Kidney (tissue), 14 donors: ENCODE data around the gene LRBA. TPM values are rescaled to one million over a fixed set of nuclear protein-coding genes. Genes with fewer than 3 reads are reported as not detected.

ENCODE experiments used
- DNase-seq, 5 donors: peaks; one replicate each; pipeline ENCODE4 v3.0.0-alpha.2; 2013 to 2020
- FAIRE-seq: peaks from 2 replicates; lab custom pipeline; 2012; peaks lifted over from hg19 to GRCh38; lab: Jason Lieb, UNC
- H3K27ac ChIP-seq, 2 donors: one replicate each; pipeline ENCODE4 v1.7.0; 2013; ENCODE audit warnings: low read depth in 2 of 2, low read length in 2 of 2, inconsistent platforms in 1 of 2
- H3K27me3 ChIP-seq: one replicate; pipeline ENCODE4 v1.7.1; 2013; ENCODE audit warnings: low read length, inconsistent platforms; ENCODE audit not compliant: control insufficient read depth, insufficient read depth
- H3K36me3 ChIP-seq, 3 donors: one replicate each; pipeline versions ENCODE4 v1.7.0 to v1.7.1; 2013; ENCODE audit warnings: low read length in 3 of 3, control low read depth in 1 of 3, inconsistent platforms in 1 of 3; ENCODE audit not compliant: insufficient read depth in 3 of 3, control insufficient read depth in 2 of 3
- H3K4me1 ChIP-seq, 3 donors: one replicate each; pipeline versions ENCODE4 v1.7.0 to v1.7.1; 2013; ENCODE audit warnings: low read length in 3 of 3, inconsistent platforms in 1 of 3, low read depth in 1 of 3; ENCODE audit not compliant: control insufficient read depth in 2 of 3, insufficient read depth in 2 of 3
- H3K4me3 ChIP-seq, 3 donors: one replicate each; pipeline versions ENCODE4 v1.7.0 to v1.8.1; 2013; ENCODE audit warnings: low read length in 3 of 3, control low read depth in 1 of 3, inconsistent platforms in 1 of 3
- H3K9ac ChIP-seq, 3 donors: one replicate each; pipeline versions ENCODE4 v1.7.0 to v1.7.1; 2013; ENCODE audit warnings: low read length in 3 of 3, control low read depth in 1 of 3, inconsistent platforms in 1 of 3
- H3K9me3 ChIP-seq, 3 donors: one replicate each; pipeline versions ENCODE4 v1.7.0 to v1.7.1; 2013; ENCODE audit warnings: low read length in 3 of 3, control low read depth in 1 of 3, inconsistent platforms in 1 of 3; ENCODE audit not compliant: control insufficient read depth in 2 of 3, insufficient read depth in 1 of 3
- intact Hi-C: fragments of 100-400 bp; cut with DNase I; formaldehyde crosslinking; loops from one replicate; pipeline ENCODE4 v1.11.1; 2022
- polyA plus RNA-seq: library from polyadenylated mRNA; stranded (reverse); fragments of 350-450 nt; fragmentation: Illumina TruSeq; extraction: RNeasy Lipid Tissue Mini Kit (QIAGEN cat#74804); gene quantifications from one replicate; pipeline ENCODE4 v1.2.3, GENCODE V29; 2014; ENCODE audit warnings: low read depth, low replicate concordance; ENCODE audit not compliant: insufficient read depth
- total RNA-seq: library from RNA; stranded (reverse); fragmentation: NEBNext Ultra II Directional; extraction: Animal tissue kit (Norgen Biotek cat#: 25700); gene quantifications from one replicate; pipeline ENCODE4 v1.2.1, GENCODE V29; 2021
- TF ChIP-seq, protein P1 (sequence below): IDR thresholded peaks from 3 replicates; pipeline ENCODE4 v1.5.1; 2012; ENCODE audit warnings: mild to moderate bottlenecking, moderate library complexity, borderline replicate concordance; ENCODE audit not compliant: insufficient read depth; ENCODE audit errors: extremely low read depth
- donor health status: control.
- donor health status: control.
- donor health status: control.
- donor health status: control.
- donor health status: control.
- donor health status: DM: yes; HTN: yes; CAD: no.
- donor health status: Normal renal cell carcinoma (clear cell type).

Gene LRBA
- total and polyA plus RNA-seq, 2 donors from 2014 or later = 20.3 to 76.7 TPM

DNA sequence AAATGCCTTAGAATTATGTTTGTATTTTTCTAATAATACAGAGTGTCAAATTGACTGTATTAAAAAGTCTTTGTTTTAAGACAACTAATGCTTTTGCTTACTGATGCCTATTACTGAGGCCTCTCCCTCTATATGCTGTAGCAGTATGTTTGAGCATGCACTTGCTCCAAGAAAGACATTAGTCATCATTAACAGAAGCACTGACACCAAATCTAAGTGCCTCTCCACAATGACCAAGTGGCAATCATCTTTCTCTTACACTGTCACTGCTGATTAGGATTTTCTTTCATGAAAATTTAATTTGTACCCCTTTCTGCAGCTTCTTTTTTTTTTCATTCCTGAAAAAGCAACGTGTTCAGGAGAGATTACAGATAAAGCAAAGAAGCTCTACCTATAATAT, 444.2 kb downstream of the LRBA start:
- Histone ChIP-seq H3K9ac (no peak overlapping the region), H3K36me3 (no peaks in the 10 kb centered on the region), H3K9me3 (no peaks in the 10 kb centered on the region), H3K4me3 (no peak overlapping the region), H3K4me1 (no peaks in the 10 kb centered on the region), H3K27me3 (no peaks in the 10 kb centered on the region), H3K27ac (no peak overlapping the region)
- DNase-seq (no peak), FAIRE-seq (no peak)
- intact Hi-C loops = no loop called here
- TF ChIP-seq, protein P1, sequence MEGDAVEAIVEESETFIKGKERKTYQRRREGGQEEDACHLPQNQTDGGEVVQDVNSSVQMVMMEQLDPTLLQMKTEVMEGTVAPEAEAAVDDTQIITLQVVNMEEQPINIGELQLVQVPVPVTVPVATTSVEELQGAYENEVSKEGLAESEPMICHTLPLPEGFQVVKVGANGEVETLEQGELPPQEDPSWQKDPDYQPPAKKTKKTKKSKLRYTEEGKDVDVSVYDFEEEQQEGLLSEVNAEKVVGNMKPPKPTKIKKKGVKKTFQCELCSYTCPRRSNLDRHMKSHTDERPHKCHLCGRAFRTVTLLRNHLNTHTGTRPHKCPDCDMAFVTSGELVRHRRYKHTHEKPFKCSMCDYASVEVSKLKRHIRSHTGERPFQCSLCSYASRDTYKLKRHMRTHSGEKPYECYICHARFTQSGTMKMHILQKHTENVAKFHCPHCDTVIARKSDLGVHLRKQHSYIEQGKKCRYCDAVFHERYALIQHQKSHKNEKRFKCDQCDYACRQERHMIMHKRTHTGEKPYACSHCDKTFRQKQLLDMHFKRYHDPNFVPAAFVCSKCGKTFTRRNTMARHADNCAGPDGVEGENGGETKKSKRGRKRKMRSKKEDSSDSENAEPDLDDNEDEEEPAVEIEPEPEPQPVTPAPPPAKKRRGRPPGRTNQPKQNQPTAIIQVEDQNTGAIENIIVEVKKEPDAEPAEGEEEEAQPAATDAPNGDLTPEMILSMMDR = no peak

DNA sequence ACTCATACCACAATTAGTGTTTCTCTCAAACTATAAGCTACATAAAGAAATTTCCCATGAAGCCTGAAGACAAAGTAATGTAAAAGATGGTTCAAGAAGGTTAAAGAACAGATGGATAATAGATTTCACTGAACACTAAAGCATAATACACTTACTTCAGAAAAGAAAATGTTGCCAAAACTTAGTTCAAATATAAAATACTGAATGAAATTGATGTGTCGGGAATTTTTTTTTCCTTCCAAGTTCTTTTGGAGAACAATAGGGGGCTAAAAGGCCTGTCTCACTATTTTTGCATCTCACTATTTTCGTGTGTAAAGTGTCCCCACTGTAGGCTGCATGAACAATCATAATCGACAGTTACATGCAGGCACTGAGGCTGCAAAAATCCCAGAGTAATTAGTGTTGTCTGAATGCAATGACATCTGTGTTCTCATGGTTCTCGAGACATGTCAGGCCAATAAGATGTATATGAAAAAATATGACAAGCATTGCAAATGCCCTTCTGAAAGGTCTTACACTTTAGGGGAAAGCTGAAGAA, 445.0 kb downstream of the LRBA start:
- Histone ChIP-seq H3K9me3 (no peaks in the 10 kb centered on the region), H3K27me3 (no peaks in the 10 kb centered on the region), H3K4me3 (no peak overlapping the region), H3K4me1 (no peaks in the 10 kb centered on the region), H3K36me3 (no peaks in the 10 kb centered on the region), H3K9ac (no peak overlapping the region), H3K27ac (no peak overlapping the region)
- TF ChIP-seq, protein P1 = no peak
- DNase-seq (no peak), FAIRE-seq (no peak)
- intact Hi-C loops = no loop called here

DNA sequence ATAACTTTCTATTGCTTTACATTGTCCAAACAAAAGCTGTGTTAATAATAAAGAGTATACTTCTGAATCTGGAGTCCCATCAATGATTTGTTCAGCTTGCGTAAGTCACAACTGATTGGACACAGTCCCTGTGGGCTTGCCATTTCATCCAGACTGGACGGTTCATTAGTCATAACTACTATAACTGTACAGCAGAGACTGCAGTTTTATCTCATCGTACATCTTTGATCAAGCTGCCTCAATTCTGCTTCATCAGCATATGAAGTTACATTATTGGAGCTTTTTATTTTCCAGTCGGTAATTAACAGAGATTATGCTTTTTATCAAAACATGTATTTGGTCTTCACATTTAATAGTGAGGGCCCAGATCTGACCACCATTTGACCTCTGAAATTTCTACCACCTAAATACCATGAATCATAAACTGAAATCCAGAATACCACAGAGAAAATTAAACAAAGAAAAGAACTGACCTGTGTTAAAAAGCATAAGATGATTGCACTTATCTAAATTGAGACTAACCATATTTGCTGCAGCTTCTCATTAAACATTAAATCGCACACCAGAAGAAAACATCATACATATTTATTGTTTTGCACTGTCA, 445.6 kb downstream of the LRBA start:
- no peak overlapping the region for H3K27ac ChIP-seq
- H3K4me3 ChIP-seq = no peak overlapping the region
- H3K4me1 ChIP-seq = no peaks in the 10 kb centered on the region
- no peaks in the 10 kb centered on the region for H3K27me3 ChIP-seq
- DNase-seq (peak in 2 of 5 donors; percentile 14 to 29), FAIRE-seq (no peak)
- intact Hi-C loops = no loop called here
- TF ChIP-seq, protein P1 = no peak
- no peak overlapping the region for H3K9ac ChIP-seq
- H3K9me3 ChIP-seq = no peaks in the 10 kb centered on the region
- H3K36me3 ChIP-seq = no peaks in the 10 kb centered on the region
